Measurements from ENCODE around the gene RAB3D.
"Not testable (repeated sequence)": the region's sequence is repeated elsewhere in the genome, so short reads cannot be mapped to it uniquely, and the experiment has no call there.

Gene RAB3D

DNA sequence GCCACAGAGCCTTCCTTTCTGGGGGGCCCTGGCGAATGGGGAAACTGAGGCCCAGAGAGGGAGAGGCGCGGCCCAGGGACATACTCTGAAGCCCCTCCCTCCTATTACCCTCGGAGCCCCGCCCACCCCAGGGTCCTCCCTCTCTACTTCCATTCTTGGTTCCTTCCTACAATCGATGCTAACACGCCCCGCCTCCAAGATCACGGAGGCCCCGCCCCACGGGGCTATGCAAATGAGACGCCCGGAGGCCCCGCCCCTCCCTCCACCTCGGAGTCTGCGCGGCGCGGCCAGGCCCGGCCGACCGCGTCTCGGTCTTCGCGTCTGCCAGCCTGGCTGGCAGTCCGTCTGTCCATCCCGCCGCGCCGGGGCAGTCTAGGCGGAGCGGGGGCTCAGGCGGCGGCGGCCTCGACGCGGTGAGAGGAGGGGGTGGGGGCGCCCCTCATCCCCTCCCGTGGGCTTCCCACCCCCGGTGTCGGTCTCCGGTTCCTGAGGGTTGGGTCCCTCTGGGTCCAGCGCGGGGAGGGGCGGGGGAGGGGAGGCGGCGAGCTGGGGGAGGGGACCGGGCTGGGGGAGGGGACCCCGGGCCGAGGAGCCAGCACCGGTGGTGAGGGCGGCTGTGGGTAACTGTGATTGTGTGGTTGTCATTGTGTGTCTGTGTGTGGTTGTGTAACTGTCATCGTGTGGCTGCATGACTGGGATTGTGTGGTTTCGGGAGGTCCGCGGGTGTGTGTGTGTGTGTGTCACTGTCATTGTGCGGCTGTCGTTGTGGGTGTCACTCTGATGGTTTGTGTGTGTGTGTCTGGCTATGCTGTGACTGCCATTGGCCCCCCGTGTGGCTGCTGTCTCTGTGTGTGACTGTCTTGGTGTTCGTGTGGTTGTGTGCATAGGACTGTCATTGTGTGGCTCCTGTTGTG lies 16.0 kb upstream of the RAB3D start, which contains the start of gene PLPPR2:
Gene PLPPR2 (plus strand): TSS at position 273 of the 914 bp plus-strand sequence. CDS start 2,242 bp downstream, outside the sequence.
- TF ChIP-seq, protein P1, sequence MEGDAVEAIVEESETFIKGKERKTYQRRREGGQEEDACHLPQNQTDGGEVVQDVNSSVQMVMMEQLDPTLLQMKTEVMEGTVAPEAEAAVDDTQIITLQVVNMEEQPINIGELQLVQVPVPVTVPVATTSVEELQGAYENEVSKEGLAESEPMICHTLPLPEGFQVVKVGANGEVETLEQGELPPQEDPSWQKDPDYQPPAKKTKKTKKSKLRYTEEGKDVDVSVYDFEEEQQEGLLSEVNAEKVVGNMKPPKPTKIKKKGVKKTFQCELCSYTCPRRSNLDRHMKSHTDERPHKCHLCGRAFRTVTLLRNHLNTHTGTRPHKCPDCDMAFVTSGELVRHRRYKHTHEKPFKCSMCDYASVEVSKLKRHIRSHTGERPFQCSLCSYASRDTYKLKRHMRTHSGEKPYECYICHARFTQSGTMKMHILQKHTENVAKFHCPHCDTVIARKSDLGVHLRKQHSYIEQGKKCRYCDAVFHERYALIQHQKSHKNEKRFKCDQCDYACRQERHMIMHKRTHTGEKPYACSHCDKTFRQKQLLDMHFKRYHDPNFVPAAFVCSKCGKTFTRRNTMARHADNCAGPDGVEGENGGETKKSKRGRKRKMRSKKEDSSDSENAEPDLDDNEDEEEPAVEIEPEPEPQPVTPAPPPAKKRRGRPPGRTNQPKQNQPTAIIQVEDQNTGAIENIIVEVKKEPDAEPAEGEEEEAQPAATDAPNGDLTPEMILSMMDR (IDR thresholded peaks at IDR 0.05; ENCODE audit: insufficient read depth, low read length), result no peak
- no peak for TF ChIP-seq SPI1 (IDR thresholded peaks at IDR 0.05; ENCODE audit: borderline replicate concordance, low read depth)
- TF ChIP-seq GABPA (IDR thresholded peaks at IDR 0.05; ENCODE audit: low read depth), result no peak
- no peak for TF ChIP-seq REST (IDR thresholded peaks at IDR 0.05; ENCODE audit: insufficient replicate concordance, low read depth)
- TF ChIP-seq POLR2AphosphoS5 (IDR thresholded peaks at IDR 0.05; ENCODE audit: low read depth), result no peak
- peak within 1 kb of the TSS; percentile 55 for H3K4me3 ChIP-seq (replicated peaks; ENCODE audit: insufficient read depth, low read length)
- no peaks in the 10 kb centered on the region for H3K27me3 ChIP-seq (ENCODE audit: insufficient read depth, poor library complexity, severe bottlenecking)
- no peak within 1 kb of the TSS for H3K27ac ChIP-seq (replicated peaks)
- DNase-seq (ENCODE audit: low read depth in 1 of 2, low spot score in 1 of 2), result peak; percentile 78 to 92

DNA sequence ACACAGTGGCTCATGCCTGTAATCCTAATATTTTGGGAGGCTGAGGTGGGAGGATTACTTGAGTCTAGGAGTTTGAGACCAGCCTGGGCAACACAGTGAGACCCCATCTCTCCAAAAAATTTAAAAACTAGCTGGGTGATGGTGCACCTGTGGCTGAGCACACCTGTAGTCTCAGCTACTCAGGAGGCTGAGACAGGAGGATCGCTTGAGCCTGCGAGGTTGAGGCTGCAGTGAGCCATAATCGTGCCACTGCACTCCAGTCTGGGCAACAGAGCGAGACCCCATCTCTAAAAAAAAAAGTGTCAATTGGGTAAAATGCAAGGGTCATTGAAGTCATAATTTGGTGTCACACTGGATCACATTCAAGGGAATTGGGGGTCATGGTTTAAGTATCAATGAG lies 14.6 kb upstream of the RAB3D start:
- not testable (repeated sequence) for H3K4me3 ChIP-seq (replicated peaks; ENCODE audit: insufficient read depth, low read length); H3K27me3 ChIP-seq (ENCODE audit: insufficient read depth, poor library complexity, severe bottlenecking); DNase-seq (ENCODE audit: low read depth in 1 of 2, low spot score in 1 of 2)

DNA sequence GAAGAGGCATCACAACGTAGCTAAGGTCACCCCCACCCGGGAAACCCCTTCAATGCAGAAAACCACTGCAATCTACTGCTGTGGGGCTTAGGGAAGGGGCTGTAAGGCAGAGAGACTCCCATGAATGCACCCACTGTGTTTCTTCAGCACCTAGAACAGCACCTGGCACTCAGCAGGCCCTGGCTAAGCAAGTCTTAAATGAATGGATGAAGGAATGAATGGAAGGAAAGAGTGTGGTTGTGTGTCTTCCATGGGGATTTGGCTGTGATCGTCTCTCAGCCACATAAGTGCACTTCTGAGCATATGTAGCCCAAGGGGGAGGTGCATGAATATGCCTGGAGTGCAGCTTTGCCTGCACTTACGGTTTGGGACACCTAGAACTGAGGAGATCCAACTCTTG lies 9.7 kb upstream of the RAB3D start:
- no peak for DNase-seq (ENCODE audit: low read depth in 1 of 2, low spot score in 1 of 2)
- TF ChIP-seq REST (IDR thresholded peaks at IDR 0.05; ENCODE audit: insufficient replicate concordance, low read depth), result peak; percentile 59
- TF ChIP-seq GABPA (IDR thresholded peaks at IDR 0.05; ENCODE audit: low read depth), result no peak
- no peak overlapping the region for H3K4me3 ChIP-seq (replicated peaks; ENCODE audit: insufficient read depth, low read length)
- no peak overlapping the region for H3K27ac ChIP-seq (replicated peaks)
- H3K27me3 ChIP-seq (ENCODE audit: insufficient read depth, poor library complexity, severe bottlenecking), result no peaks in the 10 kb centered on the region

More for the DNA sequence above, 14.6 kb upstream of the RAB3D start:
- not testable (repeated sequence) for H3K27ac ChIP-seq (replicated peaks)

GRCh38 chr19:11347546-11348039 lies 8.1 kb upstream of the RAB3D start:
- Histone ChIP-seq H3K27me3 (ENCODE audit: insufficient read depth, poor library complexity, severe bottlenecking) (no peaks in the 10 kb centered on the region), H3K4me3 (replicated peaks; ENCODE audit: insufficient read depth, low read length) (no peak overlapping the region), H3K27ac (replicated peaks) (no peak overlapping the region)
- no peak for DNase-seq (ENCODE audit: low read depth in 1 of 2, low spot score in 1 of 2)
- TF ChIP-seq SPI1 (IDR thresholded peaks at IDR 0.05; ENCODE audit: borderline replicate concordance, low read depth) (no peak), GABPA (IDR thresholded peaks at IDR 0.05; ENCODE audit: low read depth) (no peak), POLR2AphosphoS5 (IDR thresholded peaks at IDR 0.05; ENCODE audit: low read depth) (no peak), REST (IDR thresholded peaks at IDR 0.05; ENCODE audit: insufficient replicate concordance, low read depth) (no peak)
- TF ChIP-seq, protein P1 (IDR thresholded peaks at IDR 0.05; ENCODE audit: insufficient read depth, low read length), result no peak

All from HL-60 (cell line).